Panc1 (cell line): ENCODE data around the gene CDC42BPA. TPM values are rescaled to one million over a fixed set of nuclear protein-coding genes. Genes with fewer than 3 reads are reported as not detected.
"Not testable (repeated sequence)": the region's sequence is repeated elsewhere in the genome, so short reads cannot be mapped to it uniquely, and the experiment has no call there.

Experiments used
- ATAC-seq: fragments of 200-7000 bp; cut with Tn5 transposase; 2 replicates; pipeline ENCODE4 v1.9.1; 2020; ENCODE audit warnings: mild to moderate bottlenecking, moderate library complexity
- BruUV-seq: library from RNA; stranded (reverse); fragments of 400-500 nt; replicated peaks from 2 replicates; lab custom pipeline; 2021; lab: Mats Ljungman, UMichigan
- CTCF ChIA-PET: fragments of 300-600 bp; sonication (Branson Sonifier 250); formaldehyde crosslinking; loops from one replicate; lab custom pipeline; 2022; ENCODE audit warnings: antibody characterized with exemption; lab: Charles Lee
- POLR2A ChIA-PET: fragments of 300-600 bp; sonication (Branson Sonifier 250); formaldehyde crosslinking; loops from one replicate; lab custom pipeline; 2022; ENCODE audit warnings: antibody characterized with exemption; lab: Charles Lee
- DNase-seq: peaks from one replicate; pipeline ENCODE4 v3.0.0-alpha.2; 2010; ENCODE audit warnings: low read depth, low spot score
- H3K27ac ChIP-seq: 2 replicates; pipeline ENCODE4 v1.5.1; 2011; ENCODE audit warnings: mild to moderate bottlenecking, low read length, inconsistent platforms
- H3K27me3 ChIP-seq: fragments of 200-500 bp; sonication (Bioruptor generic); 2 replicates; pipeline ENCODE4 v1.6.0; 2014; ENCODE audit warnings: low read length, inconsistent platforms; ENCODE audit not compliant: control insufficient read depth, insufficient read depth
- H3K36me3 ChIP-seq: fragments of 200-500 bp; sonication (Bioruptor generic); 2 replicates; pipeline ENCODE4 v1.5.1; 2014; ENCODE audit warnings: inconsistent platforms, mild to moderate bottlenecking, low read length, moderate library complexity; ENCODE audit not compliant: control insufficient read depth, insufficient read depth
- H3K4me1 ChIP-seq: 2 replicates; pipeline ENCODE4 v1.5.1; 2011; ENCODE audit warnings: inconsistent platforms, mild to moderate bottlenecking, low read length, moderate library complexity; ENCODE audit not compliant: control insufficient read depth, insufficient read depth
- H3K4me3 ChIP-seq, 2 experiments: 2 replicates each; pipeline ENCODE4 v1.5.1; 2011 to 2012; ENCODE audit warnings: low read depth in 2 of 2, low read length in 2 of 2, mild to moderate bottlenecking in 2 of 2, inconsistent platforms in 1 of 2, moderate library complexity in 1 of 2
- H3K9me3 ChIP-seq: fragments of 200-500 bp; sonication (Bioruptor generic); 2 replicates; pipeline ENCODE4 v1.5.1; 2014; ENCODE audit warnings: low read depth, mild to moderate bottlenecking, inconsistent platforms, low read length, moderate library complexity; ENCODE audit not compliant: control insufficient read depth, insufficient read depth
- CTCF ChIP-seq: fragments of 450-650 bp; IDR thresholded peaks from 2 replicates; pipeline ENCODE4 v1.5.1; 2017; ENCODE audit warnings: mild to moderate bottlenecking
- POLR2AphosphoS5 ChIP-seq: IDR thresholded peaks from 2 replicates; pipeline ENCODE4 v1.6.1; 2012; ENCODE audit warnings: mild to moderate bottlenecking, low read depth, low read length, moderate library complexity
- REST ChIP-seq, 2 experiments: IDR thresholded peaks; 2 replicates each; pipeline ENCODE4 v1.6.1; 2011 to 2012; ENCODE audit warnings: low read depth in 2 of 2, control low read depth in 1 of 2, low read length in 1 of 2, mild to moderate bottlenecking in 1 of 2, moderate library complexity in 1 of 2; ENCODE audit not compliant: insufficient read depth in 1 of 2
- SIN3A ChIP-seq: IDR thresholded peaks from 2 replicates; pipeline ENCODE4 v1.6.1; 2012; ENCODE audit warnings: low read depth, mild to moderate bottlenecking, low read length, moderate library complexity, borderline replicate concordance; ENCODE audit not compliant: insufficient read depth
- TCF7L2 ChIP-seq: IDR thresholded peaks from 2 replicates; pipeline ENCODE4 v1.6.1; 2011; ENCODE audit warnings: mild to moderate bottlenecking, low read depth, low read length, inconsistent platforms
- in situ Hi-C: cut with HindIII; loops from 2 replicates; pipeline ENCODE4 v1.10.0; 2016; ENCODE audit warnings: low sequenced_read_pairs, low pct_unique_long_range_greater_than_20kb
- intact Hi-C: fragments of 100-400 bp; cut with micrococcal nuclease; formaldehyde crosslinking; loops from one replicate; pipeline ENCODE4 v1.10.0; 2022; ENCODE audit not compliant: unreplicated experiment
- total RNA-seq: library from RNA; stranded (reverse); gene quantifications from one replicate; pipeline ENCODE4 v1.2.1, GENCODE V29; 2021; ENCODE audit not compliant: unreplicated experiment

The CDC42BPA gene
- total RNA-seq, 1 experiment from 2014 or later = 32.8 TPM

- intact Hi-C loops = no loop called here
- POLR2A ChIA-PET = no interaction called here
- ATAC-seq (no peak), DNase-seq (no peak)
- TF ChIP-seq CTCF (no peak), POLR2AphosphoS5 (no peak), TCF7L2 (no peak), SIN3A (no peak), REST (IDR thresholded peaks at IDR 0.05; ENCODE audit: insufficient read depth in 1 of 2, low read depth in 2 of 2, low read length in 1 of 2) (no peak)
- CTCF ChIA-PET = no interaction called here
- no TSS peak for BruUV-seq
- Histone ChIP-seq H3K27ac (no peak overlapping the region), H3K36me3 (no peaks in the 10 kb centered on the region), H3K27me3 (no peaks in the 10 kb centered on the region), H3K9me3 (peaks cover 4% of the 10 kb centered on the region; the same call in 1 of the 2 replicates), H3K4me3 (no peak overlapping the region), H3K4me1 (no peaks in the 10 kb centered on the region)
- in situ Hi-C loops = no loop called here
Observed at GRCh38 chr1:227281371-227281770, 36.9 kb downstream of the CDC42BPA start.

GRCh38 chr1:227280836-227281235, 37.5 kb downstream of the CDC42BPA start:
- no peak overlapping the region for H3K27ac ChIP-seq
- H3K36me3 ChIP-seq = no peaks in the 10 kb centered on the region
- TF ChIP-seq POLR2AphosphoS5 (no peak), SIN3A (no peak), REST (IDR thresholded peaks at IDR 0.05; ENCODE audit: insufficient read depth in 1 of 2, low read depth in 2 of 2, low read length in 1 of 2) (no peak), TCF7L2 (no peak), CTCF (no peak)
- POLR2A ChIA-PET = no interaction called here
- no peak for ATAC-seq
- no peak for DNase-seq
- CTCF ChIA-PET = no interaction called here
- in situ Hi-C loops = no loop called here
- H3K9me3 ChIP-seq = no peaks in the 10 kb centered on the region
- intact Hi-C loops = no loop called here
- no peak overlapping the region for H3K4me3 ChIP-seq
- no peaks in the 10 kb centered on the region for H3K4me1 ChIP-seq
- BruUV-seq = no TSS peak
- H3K27me3 ChIP-seq = no peaks in the 10 kb centered on the region

GRCh38 chr1:227276156-227276693, 42.1 kb downstream of the CDC42BPA start:
- H3K4me1 ChIP-seq, in situ Hi-C loops, H3K36me3 ChIP-seq, H3K27me3 ChIP-seq, H3K27ac ChIP-seq, H3K4me3 ChIP-seq, POLR2A ChIA-PET, DNase-seq, CTCF ChIA-PET, H3K9me3 ChIP-seq, BruUV-seq, ATAC-seq, intact Hi-C loops: not testable (repeated sequence)
